ENCODE data around the gene GP9. TPM values are rescaled to one million over a fixed set of nuclear protein-coding genes. Genes with fewer than 3 reads are reported as not detected.

Gene GP9
- polyA plus RNA-seq, 1 of the 3 experiments (the other 2 are of a cell fraction): not detected

DNA sequence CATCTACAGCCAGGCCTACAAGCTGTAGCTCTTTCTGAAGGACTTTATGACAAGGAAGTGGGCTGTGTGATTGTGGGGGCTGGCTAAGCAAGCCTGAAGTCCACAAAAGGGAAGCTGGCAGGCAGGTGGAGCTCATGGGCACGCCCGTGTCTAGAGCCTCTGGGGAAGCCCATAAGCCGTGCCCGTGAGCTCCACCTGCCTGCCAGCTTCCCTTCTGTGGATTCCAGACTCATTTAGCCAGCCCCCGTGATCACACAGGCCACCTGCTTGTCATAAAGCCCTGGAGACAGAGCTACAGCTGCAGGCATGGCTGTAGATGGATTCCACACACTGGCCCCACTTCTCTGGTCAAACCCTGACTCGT is 44.2 kb upstream of the GP9 start (continued):
- TF ChIP-seq EZH2phosphoT487 (IDR thresholded peaks at IDR 0.05; ENCODE audit: borderline replicate concordance, low read depth) (no peak), GABPA (IDR thresholded peaks at IDR 0.05; ENCODE audit: low read depth) (no peak), JUND (IDR thresholded peaks at IDR 0.05) (no peak), GATA2 (CRISPR knock-in tag; IDR thresholded peaks at IDR 0.05) (no peak), RFX5 (IDR thresholded peaks at IDR 0.05; ENCODE audit: low read length) (no peak), FOXM1 (IDR thresholded peaks at IDR 0.05; ENCODE audit: low read depth) (no peak), RAD21 (IDR thresholded peaks at IDR 0.05; ENCODE audit: low read length) (no peak)
- TF ChIP-seq, protein P1, sequence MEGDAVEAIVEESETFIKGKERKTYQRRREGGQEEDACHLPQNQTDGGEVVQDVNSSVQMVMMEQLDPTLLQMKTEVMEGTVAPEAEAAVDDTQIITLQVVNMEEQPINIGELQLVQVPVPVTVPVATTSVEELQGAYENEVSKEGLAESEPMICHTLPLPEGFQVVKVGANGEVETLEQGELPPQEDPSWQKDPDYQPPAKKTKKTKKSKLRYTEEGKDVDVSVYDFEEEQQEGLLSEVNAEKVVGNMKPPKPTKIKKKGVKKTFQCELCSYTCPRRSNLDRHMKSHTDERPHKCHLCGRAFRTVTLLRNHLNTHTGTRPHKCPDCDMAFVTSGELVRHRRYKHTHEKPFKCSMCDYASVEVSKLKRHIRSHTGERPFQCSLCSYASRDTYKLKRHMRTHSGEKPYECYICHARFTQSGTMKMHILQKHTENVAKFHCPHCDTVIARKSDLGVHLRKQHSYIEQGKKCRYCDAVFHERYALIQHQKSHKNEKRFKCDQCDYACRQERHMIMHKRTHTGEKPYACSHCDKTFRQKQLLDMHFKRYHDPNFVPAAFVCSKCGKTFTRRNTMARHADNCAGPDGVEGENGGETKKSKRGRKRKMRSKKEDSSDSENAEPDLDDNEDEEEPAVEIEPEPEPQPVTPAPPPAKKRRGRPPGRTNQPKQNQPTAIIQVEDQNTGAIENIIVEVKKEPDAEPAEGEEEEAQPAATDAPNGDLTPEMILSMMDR (IDR thresholded peaks at IDR 0.05): no peak

DNA sequence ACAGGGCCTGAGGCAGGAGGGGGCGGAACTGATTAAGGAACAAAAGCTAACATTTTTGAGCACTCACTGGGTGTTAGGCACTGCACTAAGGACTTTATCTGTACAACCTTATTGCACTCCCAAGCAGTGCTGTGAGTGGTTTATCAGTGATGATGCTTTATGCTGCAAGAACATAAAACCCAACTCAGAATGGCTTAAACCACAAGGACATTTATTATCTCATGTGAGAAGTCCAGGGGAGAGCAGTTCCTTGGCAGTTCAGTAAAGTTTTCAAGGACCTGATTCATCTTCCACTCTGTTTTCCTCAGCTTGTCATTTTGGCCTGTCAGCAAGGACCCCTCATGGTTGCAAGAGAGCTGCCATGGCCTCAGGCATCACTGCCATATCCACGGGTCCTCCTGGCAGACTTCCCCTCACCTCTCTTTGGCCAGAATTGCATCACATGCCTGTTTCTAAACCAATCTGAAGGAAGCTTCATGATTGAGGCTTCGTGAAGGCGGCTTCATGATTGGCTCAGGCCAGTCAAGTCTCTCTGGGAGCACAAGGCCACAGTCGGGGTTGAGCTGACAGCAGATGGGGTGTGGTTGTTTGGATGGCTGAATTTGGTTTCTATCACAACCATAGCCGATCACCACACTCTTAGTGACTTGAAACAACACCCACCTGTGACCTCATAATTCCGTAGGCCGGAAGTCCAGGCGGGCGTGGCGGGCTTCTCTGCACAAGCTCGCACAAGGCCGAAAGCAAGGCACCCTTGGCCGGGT is 43.7 kb upstream of the GP9 start:
- ChIA-PET POLR2A (no interaction called here), CTCF (interaction anchor here (1.0 to 7.3 kb wide), 6 partner anchors 10 to 229 kb away, joined by 3 to 46 read pairs (median 7); no protein-coding TSS in a partner anchor)
- Histone ChIP-seq H3K9me3 (no peaks in the 10 kb centered on the region), H3K4me1 (ENCODE audit: control insufficient read depth in 1 of 2, insufficient read depth in 2 of 2, low read depth in 1 of 2, low read length in 1 of 2) (peaks cover 0 to 13% of the 10 kb centered on the region in 2 experiments; a peak in 1 of 4 replicates), H4K20me1 (ENCODE audit: insufficient read depth) (no peaks in the 10 kb centered on the region), H3K4me2 (no peak overlapping the region), H3K4me3 (ENCODE audit: low read depth in 2 of 2, low read length in 1 of 2) (no peak overlapping the region), H3K9ac (no peak overlapping the region), H3K27me3 (ENCODE audit: insufficient read depth) (no peaks in the 10 kb centered on the region; the same call in 1 of the 2 replicates), H3K79me2 (ENCODE audit: insufficient read depth) (no peaks in the 10 kb centered on the region), H3F3A (replicated peaks; ENCODE audit: insufficient read depth) (no peaks in the 10 kb centered on the region), H3K27ac (ENCODE audit: low read depth in 2 of 2, low read length in 1 of 2) (no peak overlapping the region), H3K36me3 (replicated peaks in 1 of 2; ENCODE audit: control insufficient read depth in 1 of 2, insufficient read depth in 2 of 2, low read length in 1 of 2) (no peaks in the 10 kb centered on the region), H2AFZ (ENCODE audit: low read depth) (no peak overlapping the region), H3K9me2 (no peaks in the 10 kb centered on the region)
- 82% methylated on average over 14 of the region's 14 CpGs for WGBS (ENCODE audit: low lambda C conversion rate)
- DNase-seq: no peak
- TF ChIP-seq MXI1 (IDR thresholded peaks at IDR 0.05; ENCODE audit: low read depth, low read length) (no peak), POLR2AphosphoS5 (IDR thresholded peaks at IDR 0.05; ENCODE audit: low read depth, low read length) (no peak), NFIC (IDR thresholded peaks at IDR 0.05; ENCODE audit: borderline replicate concordance) (no peak)

DNA sequence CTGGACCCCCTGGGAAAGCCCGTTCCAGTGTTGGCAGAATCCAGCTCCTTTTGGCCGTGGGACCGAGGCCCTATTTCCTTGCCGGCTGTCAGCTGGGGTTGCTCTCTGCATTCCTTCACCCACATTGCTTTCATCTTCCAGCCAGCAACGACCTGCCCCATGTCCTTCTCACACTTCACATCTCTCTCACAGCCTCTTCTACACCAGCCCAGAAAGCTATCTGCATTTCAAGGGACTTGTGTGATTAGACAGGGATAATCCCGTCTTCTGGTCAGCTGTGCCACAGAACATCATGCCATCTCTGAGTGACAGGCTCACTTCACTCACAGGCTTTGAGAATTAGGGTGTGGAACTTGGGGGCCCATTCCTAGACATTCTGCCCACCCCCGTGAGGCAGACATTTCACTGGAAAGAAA is 43.1 kb upstream of the GP9 start:
- Histone ChIP-seq H3K36me3 (replicated peaks in 1 of 2; ENCODE audit: control insufficient read depth in 1 of 2, insufficient read depth in 2 of 2, low read length in 1 of 2) (no peaks in the 10 kb centered on the region), H3K4me1 (ENCODE audit: control insufficient read depth in 1 of 2, insufficient read depth in 2 of 2, low read depth in 1 of 2, low read length in 1 of 2) (peaks cover 0 to 18% of the 10 kb centered on the region in 2 experiments; a peak in 1 of 4 replicates), H4K20me1 (ENCODE audit: insufficient read depth) (no peaks in the 10 kb centered on the region), H3K4me2 (no peak overlapping the region), H3K27ac (ENCODE audit: low read depth in 2 of 2, low read length in 1 of 2) (no peak overlapping the region), H3K9ac (no peak overlapping the region), H3F3A (replicated peaks; ENCODE audit: insufficient read depth) (no peaks in the 10 kb centered on the region), H3K27me3 (ENCODE audit: insufficient read depth) (no peaks in the 10 kb centered on the region; the same call in 1 of the 2 replicates), H2AFZ (ENCODE audit: low read depth) (no peak overlapping the region), H3K9me2 (no peaks in the 10 kb centered on the region), H3K79me2 (ENCODE audit: insufficient read depth) (no peaks in the 10 kb centered on the region), H3K9me3 (no peaks in the 10 kb centered on the region), H3K4me3 (ENCODE audit: low read depth in 2 of 2, low read length in 1 of 2) (no peak overlapping the region)
- WGBS (ENCODE audit: low lambda C conversion rate): 74% methylated on average over 7 of the region's 7 CpGs
- CTCF ChIA-PET: interaction anchor here (1.5 to 7.3 kb wide), 5 partner anchors 10 to 228 kb away, joined by 5 to 46 read pairs (median 9); no protein-coding TSS in a partner anchor
- no peak for DNase-seq
- POLR2A ChIA-PET: no interaction called here
- TF ChIP-seq RFX5 (IDR thresholded peaks at IDR 0.05; ENCODE audit: low read length) (no peak), EP300 (IDR thresholded peaks at IDR 0.05; ENCODE audit: borderline replicate concordance in 1 of 2, low read depth in 1 of 2, low read length in 1 of 2) (no peak), CHD2 (IDR thresholded peaks at IDR 0.05; ENCODE audit: low read length, partially characterized antibody) (no peak), GATA2 (CRISPR knock-in tag; IDR thresholded peaks at IDR 0.05) (no peak), JUND (IDR thresholded peaks at IDR 0.05) (no peak), NRF1 (IDR thresholded peaks at IDR 0.05; ENCODE audit: low read depth, low read length) (no peak), MEF2A (IDR thresholded peaks at IDR 0.05; ENCODE audit: borderline replicate concordance, low read depth) (no peak), RAD21 (IDR thresholded peaks at IDR 0.05; ENCODE audit: low read length) (no peak), YY1 (IDR thresholded peaks at IDR 0.05; ENCODE audit: low read depth) (no peak)
- TF ChIP-seq, protein P2, sequence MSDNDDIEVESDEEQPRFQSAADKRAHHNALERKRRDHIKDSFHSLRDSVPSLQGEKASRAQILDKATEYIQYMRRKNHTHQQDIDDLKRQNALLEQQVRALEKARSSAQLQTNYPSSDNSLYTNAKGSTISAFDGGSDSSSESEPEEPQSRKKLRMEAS (IDR thresholded peaks at IDR 0.05; ENCODE audit: low read depth): no peak
- TF ChIP-seq, protein P3, sequence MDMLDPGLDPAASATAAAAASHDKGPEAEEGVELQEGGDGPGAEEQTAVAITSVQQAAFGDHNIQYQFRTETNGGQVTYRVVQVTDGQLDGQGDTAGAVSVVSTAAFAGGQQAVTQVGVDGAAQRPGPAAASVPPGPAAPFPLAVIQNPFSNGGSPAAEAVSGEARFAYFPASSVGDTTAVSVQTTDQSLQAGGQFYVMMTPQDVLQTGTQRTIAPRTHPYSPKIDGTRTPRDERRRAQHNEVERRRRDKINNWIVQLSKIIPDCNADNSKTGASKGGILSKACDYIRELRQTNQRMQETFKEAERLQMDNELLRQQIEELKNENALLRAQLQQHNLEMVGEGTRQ (IDR thresholded peaks at IDR 0.05; ENCODE audit: borderline replicate concordance, low read depth, low read length): no peak
- TF ChIP-seq, protein P4, sequence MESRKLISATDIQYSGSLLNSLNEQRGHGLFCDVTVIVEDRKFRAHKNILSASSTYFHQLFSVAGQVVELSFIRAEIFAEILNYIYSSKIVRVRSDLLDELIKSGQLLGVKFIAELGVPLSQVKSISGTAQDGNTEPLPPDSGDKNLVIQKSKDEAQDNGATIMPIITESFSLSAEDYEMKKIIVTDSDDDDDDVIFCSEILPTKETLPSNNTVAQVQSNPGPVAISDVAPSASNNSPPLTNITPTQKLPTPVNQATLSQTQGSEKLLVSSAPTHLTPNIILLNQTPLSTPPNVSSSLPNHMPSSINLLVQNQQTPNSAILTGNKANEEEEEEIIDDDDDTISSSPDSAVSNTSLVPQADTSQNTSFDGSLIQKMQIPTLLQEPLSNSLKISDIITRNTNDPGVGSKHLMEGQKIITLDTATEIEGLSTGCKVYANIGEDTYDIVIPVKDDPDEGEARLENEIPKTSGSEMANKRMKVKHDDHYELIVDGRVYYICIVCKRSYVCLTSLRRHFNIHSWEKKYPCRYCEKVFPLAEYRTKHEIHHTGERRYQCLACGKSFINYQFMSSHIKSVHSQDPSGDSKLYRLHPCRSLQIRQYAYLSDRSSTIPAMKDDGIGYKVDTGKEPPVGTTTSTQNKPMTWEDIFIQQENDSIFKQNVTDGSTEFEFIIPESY (IDR thresholded peaks at IDR 0.05; ENCODE audit: borderline replicate concordance, low read depth): no peak
